ENCODE measurements around the gene HES5. TPM values are rescaled to one million over a fixed set of nuclear protein-coding genes. Genes with fewer than 3 reads are reported as not detected.

HES5 gene
- total and polyA plus RNA-seq, 2 of the 13 experiments (the other 11 are each of a cell fraction or from before 2014, with no cell fraction given): not detected

GRCh38 chr1:2523191-2523890, 6.7 kb downstream of the HES5 start (continued):
- TF ChIP-seq ZUFSP (CRISPR knock-in tag; IDR thresholded peaks at IDR 0.05; ENCODE audit: borderline replicate concordance): no peak
- TF ChIP-seq EED (CRISPR knock-in tag; IDR thresholded peaks at IDR 0.05): no peak
- no peak for TF ChIP-seq UBTF (CRISPR knock-in tag; IDR thresholded peaks at IDR 0.05)
- TF ChIP-seq NCOA1 (CRISPR knock-in tag; IDR thresholded peaks at IDR 0.05): no peak

- peaks cover 3 to 5% of the 10 kb centered on the region in 2 experiments for H3K27me3 ChIP-seq (ENCODE audit: control insufficient read depth in 1 of 2, insufficient read depth in 2 of 2, low read length in 2 of 2)
- no TSS peak for BruUV-seq (replicated peaks)
- no peak overlapping the region for H2AFZ ChIP-seq (ENCODE audit: low read length)
- H3K27ac ChIP-seq (ENCODE audit: extremely low read length, insufficient read depth, low read length): no peak overlapping the region
- TF ChIP-seq ZNF335 (CRISPR knock-in tag; IDR thresholded peaks at IDR 0.05) (no peak), E2F5 (CRISPR knock-in tag; conservative IDR thresholded peaks at IDR 0.05) (no peak), ZNF737 (CRISPR knock-in tag; IDR thresholded peaks at IDR 0.05; ENCODE audit: borderline replicate concordance) (no peak), ZNF101 (CRISPR knock-in tag; IDR thresholded peaks at IDR 0.05; ENCODE audit: borderline replicate concordance, low read depth) (no peak), MAFF (IDR thresholded peaks at IDR 0.05; ENCODE audit: low read depth, low read length) (no peak), ZNF367 (CRISPR knock-in tag; IDR thresholded peaks at IDR 0.05; ENCODE audit: borderline replicate concordance) (no peak), ZNF773 (CRISPR knock-in tag; IDR thresholded peaks at IDR 0.05; ENCODE audit: borderline replicate concordance) (no peak), ZNF891 (CRISPR knock-in tag; IDR thresholded peaks at IDR 0.05) (no peak), IRF1 (CRISPR knock-in tag; IDR thresholded peaks at IDR 0.05; ENCODE audit: low read depth) (no peak), RAD51 (IDR thresholded peaks at IDR 0.05; ENCODE audit: borderline replicate concordance) (no peak), SPEN (CRISPR knock-in tag; IDR thresholded peaks at IDR 0.05; ENCODE audit: low read depth) (no peak), ATRX (CRISPR knock-in tag; IDR thresholded peaks at IDR 0.05; ENCODE audit: borderline replicate concordance) (no peak), NFE2L2 (IDR thresholded peaks at IDR 0.05; ENCODE audit: low read length) (no peak)
- POLR2A ChIA-PET: no interaction called here
- H3K4me3 ChIP-seq (replicated peaks in 1 of 3; ENCODE audit: insufficient read depth in 1 of 3, low read depth in 2 of 3, low read length in 3 of 3): no peak overlapping the region
- no peak overlapping the region for H3K9ac ChIP-seq (ENCODE audit: insufficient read depth, low read depth, low read length)
- H3K79me2 ChIP-seq (ENCODE audit: insufficient read depth, low read length): peaks cover 35% of the 10 kb centered on the region
- WGBS (ENCODE audit: low lambda C conversion rate): 80% methylated on average over 7 of the region's 7 CpGs
- no peaks in the 10 kb centered on the region for H3K9me3 ChIP-seq (ENCODE audit: low read length)
- FAIRE-seq: peak; percentile 21
- intact Hi-C loops (cut with micrococcal nuclease; ENCODE audit: unreplicated experiment) (no loop called here), in situ Hi-C loops (cut with HindIII; ENCODE audit: extremely low pct_ligation_motif_present, low pct_unique_long_range_greater_than_20kb) (loop anchor here (25.0 kb wide), 1 partner anchor 335 kb away; the partner anchor contains the start of gene FAAP20)
- no peak for DNase-seq (ENCODE audit: low spot score)
- H3K4me2 ChIP-seq (ENCODE audit: low read depth, low read length): no peak overlapping the region
- H3K36me3 ChIP-seq (replicated peaks in 1 of 2; ENCODE audit: control insufficient read depth in 1 of 2, insufficient read depth in 2 of 2, low read length in 2 of 2): peaks cover 24 to 47% of the 10 kb centered on the region in 2 experiments; a peak in 4 of 5 replicates
- H4K20me1 ChIP-seq (ENCODE audit: insufficient read depth, low read length): peaks cover 34% of the 10 kb centered on the region
- peaks cover 42% of the 10 kb centered on the region for H3K4me1 ChIP-seq (ENCODE audit: insufficient read depth, low read length)
- ATAC-seq: no peak
- CTCF ChIA-PET (ENCODE audit: low intra/inter-chr PET ratio, low total read pairs): no interaction called here
Observed at GRCh38 chr1:2522230-2522629, 7.8 kb downstream of the HES5 start.

Data from HepG2 (cell line).